SW 1271 (cell line): ENCODE measurements around the gene BTC.
"Not testable (repeated sequence)": the region's sequence is repeated elsewhere in the genome, so short reads cannot be mapped to it uniquely, and the experiment has no call there.

ENCODE experiments used
- DNase-seq, 2 experiments: peaks; one replicate each; lab custom pipeline; 2025; lab: John Stamatoyannopoulos, UW

The BTC gene

GRCh38 chr4:74757136-74757535 is 37.2 kb downstream of the BTC start:
- no peak for DNase-seq

GRCh38 chr4:74755486-74755885 is 38.8 kb downstream of the BTC start:
- no peak for DNase-seq

GRCh38 chr4:74754218-74754617 is 40.1 kb downstream of the BTC start:
- no peak for DNase-seq

DNA sequence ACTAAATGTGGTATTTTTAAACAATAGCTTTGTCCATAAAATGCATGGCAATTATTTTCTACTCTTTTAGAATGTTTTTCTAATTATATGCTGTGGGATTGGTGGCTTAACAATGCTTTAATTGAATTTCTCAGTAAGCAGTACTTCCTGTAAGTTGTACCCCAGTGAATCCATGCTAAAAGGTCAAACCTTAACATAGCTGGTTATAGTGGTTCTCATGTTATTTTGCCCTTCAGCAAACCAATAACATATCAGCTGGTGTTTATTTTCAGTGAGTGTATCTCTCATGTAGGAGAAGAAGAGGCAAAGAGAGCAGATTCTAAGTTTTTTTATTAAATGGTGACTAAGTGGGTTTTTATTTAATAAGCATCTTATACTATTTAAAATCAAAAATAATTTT is 41.5 kb downstream of the BTC start:
- no peak for DNase-seq

DNA sequence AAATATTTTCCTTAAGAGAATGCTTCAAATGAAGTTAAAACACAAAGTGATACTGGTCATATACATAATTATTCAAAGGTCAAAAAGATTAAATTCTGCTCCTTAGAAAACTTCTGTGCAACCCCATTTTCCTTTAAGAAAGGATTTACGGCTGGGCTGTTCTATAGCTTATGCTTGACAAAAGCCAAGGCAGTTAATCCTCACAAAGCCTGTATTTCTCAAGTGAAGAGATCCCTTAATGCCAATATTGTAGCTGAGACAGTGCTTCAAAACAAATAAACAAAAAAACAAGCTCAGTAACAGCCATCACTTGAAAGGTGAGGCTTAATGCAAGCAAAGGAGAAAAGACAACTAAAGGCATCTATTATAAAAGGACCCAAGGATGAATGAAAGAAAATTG is 42.5 kb downstream of the BTC start:
- DNase-seq: no peak

GRCh38 chr4:74751247-74751646 is 43.1 kb downstream of the BTC start:
- no peak for DNase-seq

DNA sequence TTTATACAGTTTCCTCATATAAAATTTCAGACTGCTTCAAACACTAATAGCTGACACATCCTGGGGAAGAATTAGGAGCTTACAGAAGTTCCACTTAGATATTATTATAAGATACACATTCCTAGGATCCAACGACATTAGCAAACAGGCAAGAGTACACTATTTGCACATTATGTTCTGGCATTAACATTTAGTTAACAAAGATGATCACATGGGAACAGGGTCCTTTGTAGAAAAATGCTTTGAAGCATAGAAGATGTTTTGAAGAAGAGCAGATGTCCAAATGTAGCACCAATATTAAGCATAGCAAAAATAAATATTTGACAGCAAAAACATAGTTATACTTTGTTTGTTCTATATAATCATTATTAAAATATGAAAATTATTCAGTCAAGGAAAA is 52.1 kb downstream of the BTC start:
- no peak for DNase-seq

DNA sequence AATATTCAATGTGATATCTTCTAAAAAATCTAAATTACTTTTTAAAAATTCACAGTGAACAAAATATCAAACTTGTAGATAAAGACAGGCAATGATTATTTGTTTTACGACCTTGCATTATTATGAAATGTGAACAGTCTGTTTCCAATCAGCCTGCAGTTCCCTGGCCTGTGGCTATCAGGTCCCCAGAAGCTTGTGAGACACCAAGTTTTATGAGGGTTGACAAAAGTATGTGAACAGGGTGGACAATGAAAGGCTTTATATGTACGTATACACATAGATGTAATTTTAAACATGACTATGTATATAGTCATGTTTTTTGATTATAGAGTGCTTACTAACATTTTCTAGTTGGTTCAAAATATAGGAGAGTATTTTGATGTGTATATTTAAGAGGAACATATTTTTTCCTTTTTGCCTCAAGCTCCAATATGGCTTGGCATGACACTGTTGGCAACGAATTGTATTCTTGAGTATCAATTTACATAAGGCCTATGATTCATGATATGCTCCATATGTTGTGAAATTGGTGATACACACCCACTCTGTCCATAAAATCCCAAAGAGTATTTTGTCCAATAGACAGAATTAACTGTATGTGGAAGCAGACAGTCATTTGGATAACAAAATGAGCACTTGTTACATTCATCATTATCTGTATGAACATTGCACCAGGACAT is 55.7 kb downstream of the BTC start:
- DNase-seq: no peak

GRCh38 chr4:74734995-74735394 is 59.3 kb downstream of the BTC start:
- DNase-seq: no peak

- no peak for DNase-seq
Measured at GRCh38 chr4:74733756-74734155, 60.6 kb downstream of the BTC start.

DNA sequence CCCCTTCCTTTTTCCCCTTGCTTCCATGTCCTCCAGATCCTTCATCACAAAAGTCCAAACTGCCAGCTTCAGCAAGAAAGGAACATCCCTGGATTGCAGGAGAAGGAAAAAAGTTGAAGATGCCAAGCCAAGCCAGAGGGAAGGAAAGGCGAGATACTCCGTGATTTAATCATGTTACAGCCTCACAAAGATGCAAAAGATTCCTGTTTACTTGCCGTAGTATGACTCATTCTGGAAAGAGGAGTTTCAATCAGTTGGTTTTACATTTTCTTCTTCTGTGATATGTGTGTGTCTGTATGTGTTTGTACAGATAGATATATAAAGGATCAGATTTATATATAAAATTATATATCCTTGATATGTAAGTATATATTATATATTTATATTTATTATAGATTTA is 69.3 kb downstream of the BTC start:
- no peak for DNase-seq

DNA sequence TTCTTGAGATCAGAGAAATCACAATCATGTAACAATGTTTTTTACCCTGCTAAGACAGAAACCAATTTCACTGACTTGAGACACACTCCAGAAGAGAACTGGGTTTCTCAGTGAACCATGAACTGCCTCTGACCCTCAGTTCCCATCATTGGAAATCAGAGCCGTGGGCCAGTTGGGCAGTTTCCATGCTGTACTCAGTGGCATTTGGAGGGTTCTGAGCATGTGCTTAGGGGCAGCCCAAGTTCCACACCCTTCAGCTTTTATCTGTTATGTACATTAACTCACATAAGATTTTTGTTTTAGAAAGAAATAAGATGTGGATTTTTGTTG is 77.9 kb downstream of the BTC start:
- DNase-seq: no peak

DNA sequence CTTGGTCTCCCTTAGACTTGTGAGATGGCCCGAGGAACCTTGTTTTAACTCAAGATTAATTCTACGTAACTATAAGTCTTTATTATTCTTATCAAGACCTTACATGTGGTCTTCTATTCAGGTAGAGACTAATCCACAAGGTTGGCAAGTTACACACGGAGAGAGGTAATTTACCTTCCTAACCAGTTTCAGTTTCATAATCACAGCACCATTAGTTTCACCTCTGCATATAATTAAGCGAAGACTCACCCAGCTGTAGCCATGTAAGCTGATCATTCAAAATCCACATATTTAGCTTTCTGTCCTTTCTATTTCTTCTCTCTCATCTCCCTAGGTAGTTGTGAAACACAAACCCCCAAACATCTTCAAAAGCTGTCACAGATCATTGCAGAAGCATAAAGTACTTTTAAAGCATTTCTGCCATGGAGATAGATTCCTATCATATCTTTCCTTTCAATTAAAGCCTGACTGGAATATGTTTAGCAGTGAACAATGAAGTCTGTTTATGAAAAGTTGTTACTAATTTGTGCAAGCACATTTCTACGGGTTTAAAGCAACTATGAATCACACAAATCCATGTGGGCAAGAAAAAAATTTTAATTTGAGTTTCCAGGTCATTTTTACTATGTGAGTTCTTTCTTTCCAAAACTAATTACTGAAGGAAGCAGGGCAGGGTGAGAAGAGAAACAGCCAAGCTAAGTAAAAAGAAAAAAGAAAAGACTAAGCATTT is 78.5 kb downstream of the BTC start:
- no peak for DNase-seq

DNA sequence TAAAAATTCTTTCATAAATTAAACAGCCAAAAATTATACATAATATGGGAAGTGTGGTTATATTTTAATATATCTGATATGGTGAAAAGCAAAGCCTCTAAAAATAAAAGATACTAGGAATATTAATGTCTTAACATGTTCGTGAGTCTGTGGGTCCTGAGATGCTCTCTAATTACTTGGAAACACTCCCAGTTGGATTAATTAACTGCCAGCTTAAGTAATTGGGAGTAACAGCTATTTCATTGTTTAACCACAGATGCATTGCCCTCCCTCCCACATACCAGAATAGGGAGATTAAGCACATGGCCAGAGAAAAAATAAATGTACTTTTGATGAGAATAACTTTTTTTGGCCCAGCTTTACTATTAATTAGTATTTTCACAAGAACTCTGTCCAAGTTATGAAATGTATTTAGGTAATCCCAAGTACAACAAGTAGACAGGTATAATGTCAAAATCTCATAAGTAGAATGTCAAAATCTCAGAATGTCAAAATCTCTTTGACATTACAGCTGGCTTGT is 79.7 kb downstream of the BTC start:
- no peak for DNase-seq

DNA sequence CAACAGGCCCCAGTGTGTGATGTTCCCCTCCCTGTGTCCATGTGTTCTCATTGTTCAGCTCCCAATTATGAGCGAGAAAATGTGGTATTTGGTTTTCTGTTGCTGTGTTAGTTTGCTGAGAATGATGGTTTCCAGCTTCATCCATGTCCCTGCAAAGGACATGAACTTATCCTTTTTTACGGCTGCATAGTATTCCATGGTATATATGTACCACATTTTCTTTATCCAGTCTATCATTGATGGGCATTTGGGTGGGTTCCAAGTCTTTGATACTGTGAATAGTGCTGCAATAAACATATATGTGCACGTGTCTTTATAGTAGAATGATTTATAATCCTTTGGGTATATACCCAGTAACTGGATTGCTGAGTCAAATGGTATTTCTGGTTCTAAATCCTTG is 86.2 kb downstream of the BTC start:
- not testable (repeated sequence) for DNase-seq
